ENCODE measurements around the gene FILIP1L. TPM values are rescaled to one million over a fixed set of nuclear protein-coding genes. Genes with fewer than 3 reads are reported as not detected.

FILIP1L gene
- total RNA-seq, 2 donors from 2014 or later: 9.5 to 28.2 TPM

- Histone ChIP-seq H3K4me3 (no peak overlapping the region), H3K27ac (no peak overlapping the region), H3K9me3 (no peaks in the 10 kb centered on the region), H3K36me3 (no peaks in the 10 kb centered on the region), H3K4me1 (replicated peaks) (no peaks in the 10 kb centered on the region), H3K27me3 (replicated peaks; ENCODE audit: insufficient read depth) (no peaks in the 10 kb centered on the region)
- intact Hi-C loops (cut with DNase I): no loop called here
- WGBS: 73% methylated on average over 4 of the region's 4 CpGs
- TF ChIP-seq POLR2A (IDR thresholded peaks at IDR 0.05) (no peak), CTCF (IDR thresholded peaks at IDR 0.05) (no peak), POLR2AphosphoS5 (IDR thresholded peaks at IDR 0.05) (no peak)
- no peak for DNase-seq (ENCODE audit: low spot score)
Observed at GRCh38 chr3:99833617-99834205, 280.6 kb downstream of the FILIP1L start.

GRCh38 chr3:99829844-99830243, 284.5 kb downstream of the FILIP1L start:
- no peak for TF ChIP-seq POLR2AphosphoS5 (IDR thresholded peaks at IDR 0.05)
- no peak for TF ChIP-seq CTCF (IDR thresholded peaks at IDR 0.05)
- no peak for TF ChIP-seq POLR2A (IDR thresholded peaks at IDR 0.05)
- intact Hi-C loops (cut with DNase I): no loop called here
- H3K36me3 ChIP-seq: no peaks in the 10 kb centered on the region
- 98% methylated on average over 3 of the region's 3 CpGs for WGBS
- no peak overlapping the region for H3K27ac ChIP-seq
- no peaks in the 10 kb centered on the region for H3K9me3 ChIP-seq
- H3K4me3 ChIP-seq: no peak overlapping the region
- H3K27me3 ChIP-seq (replicated peaks; ENCODE audit: insufficient read depth): no peaks in the 10 kb centered on the region
- DNase-seq (ENCODE audit: low spot score): no peak
- no peaks in the 10 kb centered on the region for H3K4me1 ChIP-seq (replicated peaks)

GRCh38 chr3:99825004-99825640, 289.2 kb downstream of the FILIP1L start:
- intact Hi-C loops (cut with DNase I): no loop called here
- TF ChIP-seq POLR2AphosphoS5 (IDR thresholded peaks at IDR 0.05) (no peak), CTCF (IDR thresholded peaks at IDR 0.05) (no peak), POLR2A (IDR thresholded peaks at IDR 0.05) (no peak)
- no peak for DNase-seq (ENCODE audit: low spot score)
- no peak overlapping the region for H3K4me3 ChIP-seq
- no peaks in the 10 kb centered on the region for H3K4me1 ChIP-seq (replicated peaks)
- no peaks in the 10 kb centered on the region for H3K9me3 ChIP-seq
- no peaks in the 10 kb centered on the region for H3K36me3 ChIP-seq
- no peaks in the 10 kb centered on the region for H3K27me3 ChIP-seq (replicated peaks; ENCODE audit: insufficient read depth)
- 53% methylated on average over 3 of the region's 3 CpGs for WGBS
- H3K27ac ChIP-seq: no peak overlapping the region

DNA sequence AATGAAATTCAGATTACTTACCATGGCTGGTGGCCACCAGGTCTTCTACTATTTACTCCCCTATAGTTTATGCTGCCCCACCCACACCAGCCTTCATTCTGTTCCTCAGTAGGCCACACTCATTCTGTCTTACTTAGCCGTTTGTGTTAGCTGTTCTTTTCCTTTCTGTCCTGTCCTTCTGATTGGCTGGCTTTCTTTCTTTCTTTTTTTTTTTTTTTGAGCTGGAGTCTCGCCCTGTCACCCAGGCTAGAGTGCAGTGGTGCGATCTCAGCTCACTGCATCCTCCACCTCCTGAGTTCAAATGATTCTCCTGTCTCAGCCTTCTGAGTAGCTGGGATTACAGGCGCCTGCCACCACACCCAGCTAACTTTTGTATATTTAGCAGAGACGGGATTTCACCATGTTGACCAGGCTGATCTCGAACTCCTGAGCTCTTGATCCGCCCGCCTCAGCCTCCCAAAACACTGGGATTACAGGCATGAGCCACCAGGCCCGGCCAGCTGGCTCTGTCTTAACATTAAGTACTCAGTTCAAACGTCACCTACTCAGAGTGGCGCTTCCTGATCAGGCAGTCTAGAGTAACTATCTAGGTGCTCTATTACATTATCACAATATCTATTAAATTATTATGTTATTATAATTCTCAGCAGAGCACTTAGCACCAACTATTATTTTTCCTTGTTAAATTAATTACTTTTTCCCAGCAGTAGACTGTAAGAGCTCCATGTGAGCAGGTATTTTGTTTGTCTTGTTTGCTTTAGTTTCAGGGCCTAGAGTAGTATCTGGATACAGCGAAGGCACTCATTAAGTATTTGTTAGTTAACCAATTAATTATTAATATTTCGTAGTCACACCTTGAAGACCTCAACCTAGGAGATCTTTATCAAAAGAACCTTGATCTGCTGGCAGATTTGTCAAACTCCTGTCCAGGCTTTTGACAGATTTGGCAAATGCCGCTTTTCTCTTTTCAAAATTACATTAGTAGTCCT, 290.3 kb downstream of the FILIP1L start:
- 70% methylated on average over 14 of the region's 14 CpGs for WGBS
- Histone ChIP-seq H3K36me3 (no peaks in the 10 kb centered on the region), H3K9me3 (no peaks in the 10 kb centered on the region), H3K27ac (no peak overlapping the region), H3K4me3 (no peak overlapping the region), H3K4me1 (replicated peaks) (no peaks in the 10 kb centered on the region), H3K27me3 (replicated peaks; ENCODE audit: insufficient read depth) (no peaks in the 10 kb centered on the region)
- intact Hi-C loops (cut with DNase I): no loop called here
- DNase-seq (ENCODE audit: low spot score): no peak
- TF ChIP-seq POLR2AphosphoS5 (IDR thresholded peaks at IDR 0.05) (no peak), POLR2A (IDR thresholded peaks at IDR 0.05) (no peak), CTCF (IDR thresholded peaks at IDR 0.05) (no peak)
